Skeletal muscle tissue (tissue), 4 donors: Measurements from ENCODE around the gene ADAP1. TPM values are rescaled to one million over a fixed set of nuclear protein-coding genes. Genes with fewer than 3 reads are reported as not detected.
"Not testable (repeated sequence)": the region's sequence is repeated elsewhere in the genome, so short reads cannot be mapped to it uniquely, and the experiment has no call there.

Experiments
- H3K27ac ChIP-seq: one replicate; pipeline ENCODE4 v1.7.0; 2013; ENCODE audit warnings: mild to moderate bottlenecking, low read depth, low read length, inconsistent platforms
- H3K27me3 ChIP-seq, 3 donors: one replicate each; pipeline ENCODE4 v1.7.0; 2013; ENCODE audit warnings: low read length in 3 of 3; ENCODE audit not compliant: control insufficient read depth in 3 of 3, insufficient read depth in 3 of 3
- H3K36me3 ChIP-seq, 3 donors: one replicate each; pipeline ENCODE4 v1.7.0; 2013; ENCODE audit warnings: low read length in 3 of 3; ENCODE audit not compliant: control insufficient read depth in 3 of 3, insufficient read depth in 3 of 3
- H3K4me1 ChIP-seq, 3 donors: one replicate each; pipeline ENCODE4 v1.7.0; 2013; ENCODE audit warnings: low read length in 3 of 3, mild to moderate bottlenecking in 3 of 3; ENCODE audit not compliant: control insufficient read depth in 3 of 3, insufficient read depth in 3 of 3
- H3K4me3 ChIP-seq, 3 donors: one replicate each; pipeline ENCODE4 v1.7.0; 2013; ENCODE audit warnings: low read length in 3 of 3
- H3K9ac ChIP-seq, 3 donors: one replicate each; pipeline ENCODE4 v1.7.0; 2013; ENCODE audit warnings: low read length in 3 of 3, mild to moderate bottlenecking in 3 of 3, moderate library complexity in 2 of 3, low read depth in 1 of 3
- H3K9me3 ChIP-seq, 3 donors: one replicate each; pipeline ENCODE4 v1.7.0; 2013; ENCODE audit warnings: low read length in 3 of 3; ENCODE audit not compliant: control insufficient read depth in 3 of 3
- total RNA-seq: library from RNA; depleted of rRNA; stranded (reverse); fragments of >200 nt; gene quantifications from one replicate; pipeline ENCODE4 v1.2.3, GENCODE V29; 2014
- donor health status: Osteomylitis.

The ADAP1 gene
- total RNA-seq, 1 donor from 2014 or later = 1.0 TPM

GRCh38 chr7:914521-915194 is 39.8 kb downstream of the ADAP1 start:
- H3K36me3 ChIP-seq = no peaks in the 10 kb centered on the region
- H3K4me1 ChIP-seq = peaks cover 0 to 10% (median 3%) of the 10 kb centered on the region in 3 donors
- H3K9ac ChIP-seq = no peak overlapping the region
- no peak overlapping the region for H3K4me3 ChIP-seq
- no peak overlapping the region for H3K27ac ChIP-seq
- peaks cover 8 to 18% (median 9%) of the 10 kb centered on the region in 3 donors for H3K27me3 ChIP-seq
- no peaks in the 10 kb centered on the region for H3K9me3 ChIP-seq

- H3K4me3 ChIP-seq = no peak overlapping the region
- no peak overlapping the region for H3K9ac ChIP-seq
- peaks cover 8 to 22% (median 9%) of the 10 kb centered on the region in 3 donors for H3K27me3 ChIP-seq
- H3K27ac ChIP-seq = no peak overlapping the region
- H3K9me3 ChIP-seq = no peaks in the 10 kb centered on the region
- no peaks in the 10 kb centered on the region for H3K36me3 ChIP-seq
- H3K4me1 ChIP-seq = peaks cover 0 to 14% (median 4%) of the 10 kb centered on the region in 3 donors
Measured at GRCh38 chr7:913736-914520, 40.6 kb downstream of the ADAP1 start.

- H3K4me3 ChIP-seq = no peak overlapping the region
- no peaks in the 10 kb centered on the region for H3K36me3 ChIP-seq
- no peak overlapping the region for H3K27ac ChIP-seq
- no peaks in the 10 kb centered on the region for H3K9me3 ChIP-seq
- peaks cover 0 to 19% (median 12%) of the 10 kb centered on the region in 3 donors for H3K4me1 ChIP-seq
- H3K27me3 ChIP-seq = peaks cover 14 to 39% (median 18%) of the 10 kb centered on the region in 3 donors
- no peak overlapping the region for H3K9ac ChIP-seq
Measured at GRCh38 chr7:911791-912480, 42.5 kb downstream of the ADAP1 start.

- Histone ChIP-seq H3K27ac (no peak overlapping the region), H3K36me3 (no peaks in the 10 kb centered on the region), H3K9ac (no peak overlapping the region), H3K4me3 (no peak overlapping the region), H3K4me1 (peaks cover 0 to 15% (median 12%) of the 10 kb centered on the region in 3 donors), H3K27me3 (peaks cover 14 to 35% (median 14%) of the 10 kb centered on the region in 3 donors), H3K9me3 (no peaks in the 10 kb centered on the region)
Measured at GRCh38 chr7:910931-911431, 43.5 kb downstream of the ADAP1 start.

GRCh38 chr7:910441-910861 is 44.0 kb downstream of the ADAP1 start:
- Histone ChIP-seq H3K36me3 (no peaks in the 10 kb centered on the region), H3K27me3 (peaks cover 12 to 38% (median 13%) of the 10 kb centered on the region in 3 donors), H3K4me3 (no peak overlapping the region), H3K9me3 (no peaks in the 10 kb centered on the region), H3K9ac (no peak overlapping the region), H3K4me1 (peaks cover 0 to 15% (median 12%) of the 10 kb centered on the region in 3 donors), H3K27ac (no peak overlapping the region)

GRCh38 chr7:909358-910329 is 44.8 kb downstream of the ADAP1 start:
- peaks cover 9 to 43% (median 17%) of the 10 kb centered on the region in 3 donors for H3K27me3 ChIP-seq
- H3K36me3 ChIP-seq = no peaks in the 10 kb centered on the region
- H3K4me3 ChIP-seq = peak overlapping the region in 2 of 3 donors; percentile 32 to 45
- no peaks in the 10 kb centered on the region for H3K9me3 ChIP-seq
- H3K4me1 ChIP-seq = peaks cover 0 to 15% (median 12%) of the 10 kb centered on the region in 3 donors
- H3K9ac ChIP-seq = peak overlapping the region in 1 of 3 donors; percentile 40
- H3K27ac ChIP-seq = no peak overlapping the region

- H3K27me3 ChIP-seq = peaks cover 18 to 51% (median 26%) of the 10 kb centered on the region in 3 donors
- H3K9ac ChIP-seq = peak overlapping the region in 1 of 3 donors; percentile 16
- not testable (repeated sequence) for H3K27ac ChIP-seq, H3K36me3 ChIP-seq, H3K9me3 ChIP-seq
- peaks cover 0 to 20% (median 12%) of the 10 kb centered on the region in 3 donors for H3K4me1 ChIP-seq
- H3K4me3 ChIP-seq = peak overlapping the region in 2 of 3 donors; percentile 32 to 35
Measured at GRCh38 chr7:908591-909357, 45.7 kb downstream of the ADAP1 start.

GRCh38 chr7:908159-908581 is 46.3 kb downstream of the ADAP1 start:
- Histone ChIP-seq H3K27ac (no peak overlapping the region), H3K4me1 (peaks cover 0 to 20% (median 12%) of the 10 kb centered on the region in 3 donors), H3K9me3 (no peaks in the 10 kb centered on the region), H3K9ac (no peak overlapping the region), H3K4me3 (no peak overlapping the region), H3K36me3 (no peaks in the 10 kb centered on the region), H3K27me3 (peaks cover 24 to 56% (median 31%) of the 10 kb centered on the region in 3 donors)
